GM12865 (cell line): ENCODE measurements around the gene CADPS2.

Experiments used
- DNase-seq: peaks from one replicate; pipeline ENCODE4 v3.0.0; 2010; ENCODE audit warnings: low read depth
- H3K4me3 ChIP-seq: 2 replicates; pipeline ENCODE4 v1.5.1; 2011; ENCODE audit warnings: mild to moderate bottlenecking, low read depth, low read length, control low read depth
- TF ChIP-seq, protein P1 (sequence below): IDR thresholded peaks from 2 replicates; pipeline ENCODE4 v1.5.1; 2011; ENCODE audit warnings: low read length, control low read depth, low read depth, inconsistent platforms; ENCODE audit not compliant: insufficient read depth; ENCODE audit errors: missing control alignments

Gene CADPS2

DNA sequence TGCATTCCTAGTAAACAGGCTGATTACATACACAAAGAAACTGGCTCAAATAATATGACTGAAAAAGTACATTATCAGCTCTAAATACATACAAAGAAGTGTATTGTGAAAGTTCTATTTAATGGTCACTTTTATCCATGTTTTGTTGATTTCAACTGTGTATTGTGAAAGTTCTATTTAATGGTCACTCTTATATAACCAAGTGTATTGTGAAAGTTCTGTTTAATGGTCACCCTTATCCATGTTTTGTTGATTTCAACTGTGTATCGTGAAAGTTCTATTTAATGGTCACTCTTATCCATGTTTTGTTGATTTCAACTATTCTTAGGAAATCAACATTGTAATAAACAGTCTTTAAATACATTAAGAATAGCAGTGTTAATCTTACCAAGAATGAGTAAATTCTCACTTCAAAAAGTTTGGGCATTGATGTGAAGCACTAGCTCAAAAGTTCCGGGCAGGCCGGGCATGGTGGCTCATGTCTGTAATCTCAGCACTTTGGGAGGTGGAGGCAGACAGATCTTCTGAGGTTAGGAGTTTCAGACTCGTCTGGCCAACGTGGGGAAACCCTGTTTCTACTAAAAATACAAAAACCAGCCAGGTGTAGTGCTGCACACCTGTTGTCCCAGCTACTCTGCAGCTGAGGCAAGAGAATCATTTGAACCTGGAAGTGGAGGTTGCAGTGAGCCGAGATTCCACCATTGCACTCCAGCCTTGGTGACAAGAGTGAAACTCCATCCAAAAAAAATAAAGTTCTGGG is 546.9 kb downstream of the CADPS2 start:
- TF ChIP-seq, protein P1, sequence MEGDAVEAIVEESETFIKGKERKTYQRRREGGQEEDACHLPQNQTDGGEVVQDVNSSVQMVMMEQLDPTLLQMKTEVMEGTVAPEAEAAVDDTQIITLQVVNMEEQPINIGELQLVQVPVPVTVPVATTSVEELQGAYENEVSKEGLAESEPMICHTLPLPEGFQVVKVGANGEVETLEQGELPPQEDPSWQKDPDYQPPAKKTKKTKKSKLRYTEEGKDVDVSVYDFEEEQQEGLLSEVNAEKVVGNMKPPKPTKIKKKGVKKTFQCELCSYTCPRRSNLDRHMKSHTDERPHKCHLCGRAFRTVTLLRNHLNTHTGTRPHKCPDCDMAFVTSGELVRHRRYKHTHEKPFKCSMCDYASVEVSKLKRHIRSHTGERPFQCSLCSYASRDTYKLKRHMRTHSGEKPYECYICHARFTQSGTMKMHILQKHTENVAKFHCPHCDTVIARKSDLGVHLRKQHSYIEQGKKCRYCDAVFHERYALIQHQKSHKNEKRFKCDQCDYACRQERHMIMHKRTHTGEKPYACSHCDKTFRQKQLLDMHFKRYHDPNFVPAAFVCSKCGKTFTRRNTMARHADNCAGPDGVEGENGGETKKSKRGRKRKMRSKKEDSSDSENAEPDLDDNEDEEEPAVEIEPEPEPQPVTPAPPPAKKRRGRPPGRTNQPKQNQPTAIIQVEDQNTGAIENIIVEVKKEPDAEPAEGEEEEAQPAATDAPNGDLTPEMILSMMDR: no peak
- no peak overlapping the region for H3K4me3 ChIP-seq
- no peak for DNase-seq

DNA sequence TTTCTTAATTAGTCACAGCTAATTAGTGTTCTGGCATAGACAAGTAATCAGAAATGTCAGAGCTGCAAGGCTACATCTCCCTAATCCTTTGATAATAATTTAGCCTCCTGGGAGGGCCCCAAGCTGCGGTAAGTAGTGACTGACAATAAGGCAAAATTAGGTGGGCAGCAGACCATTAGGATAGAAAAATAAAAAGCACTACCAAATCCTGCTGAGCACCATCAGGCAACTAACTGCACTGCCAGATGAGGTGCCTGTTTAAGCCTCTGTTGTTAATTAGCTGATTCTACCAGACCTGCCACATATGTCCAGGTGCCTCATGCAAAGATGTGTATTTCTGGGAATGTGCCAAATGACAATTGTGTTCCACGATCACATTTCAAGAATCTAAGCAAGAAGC is 549.2 kb downstream of the CADPS2 start:
- TF ChIP-seq, protein P1: no peak
- DNase-seq: no peak
- H3K4me3 ChIP-seq: no peak overlapping the region

DNA sequence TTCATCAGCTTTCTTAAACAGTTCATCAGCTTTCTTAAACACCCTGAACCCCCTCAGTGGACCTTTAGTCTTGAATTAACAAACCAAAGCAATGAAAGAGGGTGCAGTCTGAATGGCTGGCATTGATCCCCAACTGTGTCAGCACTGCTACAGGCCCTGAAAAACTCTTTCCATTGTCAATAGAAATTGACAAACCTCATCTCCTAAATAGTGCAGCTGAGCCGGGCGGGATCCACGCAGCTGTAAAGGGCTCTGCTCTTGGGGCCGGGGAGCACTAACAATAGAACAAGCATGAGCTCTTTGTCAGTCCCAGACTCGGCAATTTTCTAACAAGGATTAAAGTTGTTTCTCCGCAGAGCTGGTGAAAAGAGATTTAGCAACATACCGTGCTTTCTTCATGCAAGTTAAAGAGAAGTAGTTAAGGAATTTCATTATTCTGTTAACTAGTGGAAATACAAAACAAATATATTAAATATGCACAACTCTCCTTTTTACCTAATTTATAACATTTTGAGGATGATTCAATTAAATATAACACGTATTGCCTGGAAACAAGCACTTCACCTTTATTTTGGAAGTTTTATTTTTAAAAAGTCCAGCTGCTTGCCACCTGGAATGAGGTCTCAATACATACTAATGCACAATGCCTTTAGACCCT is 557.0 kb downstream of the CADPS2 start:
- DNase-seq: no peak
- TF ChIP-seq, protein P1: no peak
- H3K4me3 ChIP-seq: no peak overlapping the region

DNA sequence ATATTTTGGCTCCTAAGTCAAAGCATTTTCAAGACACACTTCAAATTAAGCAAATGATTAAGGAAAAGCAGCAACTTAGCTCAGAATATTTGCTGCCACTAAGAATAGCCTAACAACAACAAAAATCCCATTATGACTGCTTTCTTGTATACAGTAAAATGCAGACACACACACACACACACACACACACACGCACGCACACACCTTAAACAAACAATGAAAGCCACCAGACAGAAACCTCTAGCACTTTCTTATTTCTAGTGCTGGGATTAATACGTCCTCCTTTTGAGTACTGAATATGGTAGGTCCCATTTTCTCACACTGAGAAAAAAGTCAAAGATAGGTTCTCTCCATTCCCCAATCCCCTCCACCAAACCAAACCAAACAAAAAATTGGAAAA is 558.3 kb downstream of the CADPS2 start:
- DNase-seq: no peak
- no peak overlapping the region for H3K4me3 ChIP-seq
- TF ChIP-seq, protein P1: no peak

DNA sequence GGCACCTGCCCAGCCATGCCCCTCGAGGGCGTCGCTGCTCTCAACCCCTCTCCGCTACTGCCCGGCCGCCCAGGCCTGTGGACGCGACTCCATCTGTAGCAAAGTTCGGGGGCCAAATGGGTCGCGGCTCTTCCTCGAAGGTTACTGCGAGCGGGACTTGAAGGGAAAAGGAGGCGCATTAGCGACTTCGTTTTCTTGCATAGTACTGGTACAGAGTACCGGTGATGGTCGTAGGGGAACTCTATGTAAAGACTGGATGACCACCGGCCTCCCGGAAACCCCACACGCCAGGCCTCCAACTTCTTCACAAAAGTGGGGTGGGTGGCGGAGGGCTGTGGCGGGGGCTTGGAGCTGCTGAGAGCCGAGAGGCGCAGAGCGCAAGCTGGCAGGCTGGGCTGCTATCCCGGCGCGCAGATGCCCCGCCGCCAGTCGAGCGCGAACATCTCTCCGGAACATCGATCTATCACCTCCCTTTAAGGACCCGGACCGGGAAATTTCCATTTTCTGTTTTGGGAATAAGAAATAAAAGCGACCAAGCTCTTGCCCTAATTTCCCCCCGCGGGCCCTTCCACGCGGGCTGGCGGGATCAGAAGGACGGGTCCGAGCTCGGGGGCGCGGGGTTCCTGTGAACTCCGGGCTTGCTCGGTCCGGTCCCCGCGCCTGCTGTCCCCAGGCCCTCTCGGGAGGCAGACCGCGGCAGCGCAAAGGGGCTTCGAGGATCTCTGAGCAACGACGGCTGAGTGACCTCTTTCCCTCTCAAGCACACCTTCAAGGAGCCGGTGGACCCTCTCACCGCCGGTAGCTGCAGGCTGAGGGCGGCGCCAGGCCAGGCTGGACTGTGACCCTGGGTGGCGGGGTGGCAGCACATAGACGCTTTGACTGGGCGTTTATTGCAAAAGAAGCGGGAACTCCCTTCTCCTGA is 569.5 kb downstream of the CADPS2 start:
- no peak for DNase-seq
- H3K4me3 ChIP-seq: no peak overlapping the region
- TF ChIP-seq, protein P1: no peak

DNA sequence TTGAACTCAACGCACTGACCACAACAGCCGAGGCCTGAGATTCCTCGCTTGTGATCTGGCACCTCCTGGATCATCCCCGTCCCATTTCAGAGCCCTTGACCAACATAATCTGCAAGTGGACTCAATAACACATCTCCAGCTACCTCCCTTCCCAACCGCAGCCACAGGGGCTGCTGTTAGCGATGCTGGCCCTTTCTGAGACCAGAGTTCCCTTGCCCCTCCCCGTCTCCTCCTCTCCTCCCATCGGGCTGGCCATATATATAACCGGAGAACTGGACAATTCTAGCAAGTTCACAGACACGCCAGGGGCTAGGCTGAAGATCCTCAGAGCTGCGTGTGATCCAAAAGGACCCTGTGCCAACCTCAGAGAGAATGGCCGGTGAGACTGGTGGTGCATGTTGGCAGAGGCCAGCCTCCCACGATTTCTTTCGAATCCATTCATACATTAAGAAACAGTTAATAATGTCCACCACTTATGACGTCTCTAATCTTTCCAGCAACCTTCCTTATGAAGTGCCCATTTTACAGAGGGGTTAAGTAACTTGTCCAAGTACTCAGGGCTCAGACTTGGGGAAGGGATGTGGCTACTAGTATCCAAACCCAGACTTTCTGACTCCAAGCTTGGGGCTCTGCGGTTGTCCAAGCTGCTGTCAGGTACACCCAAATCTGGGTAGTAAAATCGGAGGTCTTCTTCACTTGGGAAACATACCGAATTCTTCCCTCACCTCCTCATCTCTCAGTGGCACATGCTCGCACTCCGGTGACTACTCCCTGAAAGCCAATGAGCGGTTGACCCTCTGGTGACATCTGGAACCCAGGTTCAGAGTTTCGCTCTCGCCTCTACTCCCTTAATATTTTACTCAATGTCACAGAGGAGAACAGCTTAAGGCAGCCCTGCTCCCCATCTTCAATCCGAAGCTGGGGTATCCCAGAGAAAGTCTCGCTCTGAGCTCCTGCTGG is 570.5 kb downstream of the CADPS2 start:
- H3K4me3 ChIP-seq: no peak overlapping the region
- DNase-seq: no peak
- TF ChIP-seq, protein P1: no peak
